Fibroblast of lung (primary cell): ENCODE results near the gene AKT2.

Experiments used
- EZH2 ChIP-seq: IDR thresholded peaks from 2 replicates; pipeline ENCODE4 v1.5.1; 2012; ENCODE audit warnings: low read length, control low read depth, mild to moderate bottlenecking; ENCODE audit errors: missing control alignments
- TF ChIP-seq, protein P1 (sequence below), 2 donors: IDR thresholded peaks in 1 of 2; conservative IDR thresholded peaks in 1 of 2; 1 replicate in 1 of 2; 2 replicates in 1 of 2; pipeline ENCODE4 v1.5.1; 2011 to 2012; ENCODE audit warnings: low read length in 2 of 2, control low read depth in 1 of 2, inconsistent platforms in 1 of 2, low read depth in 1 of 2, mild to moderate bottlenecking in 1 of 2

DNA sequence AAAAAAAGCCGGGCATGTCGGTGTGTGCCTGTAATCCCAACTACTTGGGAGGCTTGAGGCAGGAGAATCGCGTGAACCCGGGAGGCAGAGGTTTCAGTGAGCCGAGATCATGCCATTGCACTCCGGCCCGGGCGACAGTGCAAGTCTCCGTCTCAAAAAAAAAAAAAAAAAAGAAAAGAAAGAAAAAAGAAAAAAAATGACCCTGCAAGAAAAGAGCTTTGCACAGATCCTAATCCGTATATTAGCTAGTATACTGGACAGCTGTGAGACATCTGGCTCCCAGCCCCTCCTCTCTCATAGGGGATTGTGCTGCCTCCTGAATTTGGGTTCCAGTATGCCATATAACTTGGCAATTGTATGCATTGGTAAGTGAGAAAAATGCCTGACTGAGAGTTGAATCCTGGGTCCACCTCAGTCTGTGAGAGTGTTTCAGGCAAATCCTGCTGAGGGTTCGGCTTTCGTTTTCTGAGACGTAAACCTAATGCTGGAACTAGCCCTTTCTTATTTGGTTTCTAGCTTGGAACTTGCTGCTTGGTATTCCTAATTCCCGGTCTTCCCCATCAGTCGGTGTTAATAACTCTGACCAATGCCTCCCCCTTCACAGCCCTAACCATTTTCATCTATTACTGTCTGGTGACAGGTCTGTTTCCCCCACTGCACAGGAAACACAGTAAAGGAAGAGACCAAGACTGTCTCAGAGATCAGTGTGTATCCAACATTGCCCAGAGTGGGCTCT, 1.3 kb upstream of the AKT2 start:
- TF ChIP-seq, protein P1, sequence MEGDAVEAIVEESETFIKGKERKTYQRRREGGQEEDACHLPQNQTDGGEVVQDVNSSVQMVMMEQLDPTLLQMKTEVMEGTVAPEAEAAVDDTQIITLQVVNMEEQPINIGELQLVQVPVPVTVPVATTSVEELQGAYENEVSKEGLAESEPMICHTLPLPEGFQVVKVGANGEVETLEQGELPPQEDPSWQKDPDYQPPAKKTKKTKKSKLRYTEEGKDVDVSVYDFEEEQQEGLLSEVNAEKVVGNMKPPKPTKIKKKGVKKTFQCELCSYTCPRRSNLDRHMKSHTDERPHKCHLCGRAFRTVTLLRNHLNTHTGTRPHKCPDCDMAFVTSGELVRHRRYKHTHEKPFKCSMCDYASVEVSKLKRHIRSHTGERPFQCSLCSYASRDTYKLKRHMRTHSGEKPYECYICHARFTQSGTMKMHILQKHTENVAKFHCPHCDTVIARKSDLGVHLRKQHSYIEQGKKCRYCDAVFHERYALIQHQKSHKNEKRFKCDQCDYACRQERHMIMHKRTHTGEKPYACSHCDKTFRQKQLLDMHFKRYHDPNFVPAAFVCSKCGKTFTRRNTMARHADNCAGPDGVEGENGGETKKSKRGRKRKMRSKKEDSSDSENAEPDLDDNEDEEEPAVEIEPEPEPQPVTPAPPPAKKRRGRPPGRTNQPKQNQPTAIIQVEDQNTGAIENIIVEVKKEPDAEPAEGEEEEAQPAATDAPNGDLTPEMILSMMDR (conservative IDR thresholded peaks at IDR 0.05 in 1 of 2, IDR thresholded peaks at IDR 0.05 in 1 of 2; ENCODE audit: low read depth in 1 of 2, low read length in 2 of 2), result no peak
- TF ChIP-seq EZH2, result no peak
